Endodermal cell (in vitro differentiated cells): ENCODE data around the gene GPS1. TPM values are rescaled to one million over a fixed set of nuclear protein-coding genes. Genes with fewer than 3 reads are reported as not detected.

ENCODE experiments used
- DNase-seq: peaks from one replicate; pipeline ENCODE4 v3.0.0-alpha.2; 2017
- H3K27ac ChIP-seq: 2 replicates; pipeline ENCODE4 v1.5.1; 2013; ENCODE audit warnings: mild to moderate bottlenecking, low read depth, low read length, moderate library complexity
- H3K27me3 ChIP-seq: 2 replicates; pipeline ENCODE4 v1.6.1; 2013; ENCODE audit warnings: mild to moderate bottlenecking, low read length, moderate library complexity; ENCODE audit not compliant: insufficient read depth, control insufficient read depth, poor library complexity, severe bottlenecking
- H3K36me3 ChIP-seq: 2 replicates; pipeline ENCODE4 v1.7.0; 2013; ENCODE audit warnings: mild to moderate bottlenecking, low read length, moderate library complexity; ENCODE audit not compliant: control insufficient read depth, insufficient read depth
- H3K4me1 ChIP-seq: one replicate; pipeline ENCODE4 v1.7.0; 2013; ENCODE audit warnings: low read length; ENCODE audit not compliant: control insufficient read depth, insufficient read depth
- H3K4me3 ChIP-seq: 2 replicates; pipeline ENCODE4 v1.5.1; 2013; ENCODE audit warnings: mild to moderate bottlenecking, low read length, moderate library complexity
- H3K9ac ChIP-seq: 2 replicates; pipeline ENCODE4 v1.6.1; 2013; ENCODE audit warnings: mild to moderate bottlenecking, low read length, moderate library complexity; ENCODE audit not compliant: poor library complexity, severe bottlenecking; ENCODE audit errors: extremely low read depth
- H3K9me3 ChIP-seq: 2 replicates; pipeline ENCODE4 v1.6.1; 2013; ENCODE audit warnings: mild to moderate bottlenecking, low read length, moderate library complexity; ENCODE audit not compliant: control insufficient read depth
- H3K27ac Mint-ChIP-seq: 2 replicates; pipeline ENCODE4 v1.8.0; 2020; ENCODE audit warnings: mixed read lengths
- H3K27me3 Mint-ChIP-seq: 2 replicates; pipeline ENCODE4 v1.8.0; 2021; ENCODE audit warnings: mild to moderate bottlenecking, mixed read lengths; ENCODE audit not compliant: insufficient read depth
- H3K36me3 Mint-ChIP-seq: 2 replicates; pipeline ENCODE4 v1.8.0; 2020; ENCODE audit warnings: low read depth, mixed read lengths
- H3K4me1 Mint-ChIP-seq: 2 replicates; pipeline ENCODE4 v1.8.0; 2020; ENCODE audit warnings: mixed read lengths
- H3K4me3 Mint-ChIP-seq: 2 replicates; pipeline ENCODE4 v1.8.0; 2020; ENCODE audit warnings: mild to moderate bottlenecking, moderate library complexity, mixed read lengths
- H3K9me3 Mint-ChIP-seq: 2 replicates; pipeline ENCODE4 v1.8.0; 2020; ENCODE audit warnings: mild to moderate bottlenecking, mixed read lengths
- CTCF ChIP-seq: fragments of 200-600 bp; sonication (generic); conservative IDR thresholded peaks from 2 replicates; pipeline ENCODE4 v1.5.0; 2021; ENCODE audit warnings: antibody characterized with exemption, mild to moderate bottlenecking
- WGBS, 2 experiments: methylation state at CpG; one replicate each; pipeline versions ENCODE4 v1.1.5 to v1.1.7; 2013; ENCODE audit warnings: missing lambda C conversion rate in 2 of 2, mixed read lengths in 1 of 2; ENCODE audit not compliant: insufficient coverage in 1 of 2, insufficient read length in 1 of 2; 5-methylcytosine and 5-hydroxymethylcytosine counted together
- total RNA-seq, 2 donors: library from RNA; stranded (reverse); fragmentation: NEBNext Ultra II Directional in 1 of 2; extraction: Animal tissue kit (Norgen Biotek cat#: 25700) in 1 of 2; gene quantifications; 2 replicates in 1 of 2; 3 replicates in 1 of 2; pipeline ENCODE4 v1.2.1, GENCODE V29; 2021

GPS1 gene
- total RNA-seq, 2 donors from 2014 or later, result 152 to 153 TPM

GRCh38 chr17:82050761-82051641 lies 697 bp upstream of the GPS1 start:
- H3K27me3 ChIP-seq, result no peaks in the 10 kb centered on the region
- WGBS, 2 experiments, result 21 to 38% methylated on average over 19 to 79 of the region's 79 CpGs
- TF ChIP-seq CTCF, result no peak

GRCh38 chr17:82052638-82053059 lies 951 bp downstream of the GPS1 start:
- Mint-ChIP-seq H3K4me3 (peak overlapping the region; percentile 78), H3K4me1 (peaks cover 4% of the 10 kb centered on the region), H3K9me3 (no peaks in the 10 kb centered on the region), H3K27me3 (no peaks in the 10 kb centered on the region), H3K36me3 (peaks cover 9% of the 10 kb centered on the region), H3K27ac (no peak overlapping the region)
- H3K36me3 ChIP-seq, result peaks cover 46% of the 10 kb centered on the region
- no peak for DNase-seq
- peak overlapping the region; percentile 89 for H3K4me3 ChIP-seq
- H3K27me3 ChIP-seq, result no peaks in the 10 kb centered on the region
- no peak for TF ChIP-seq CTCF
- H3K27ac ChIP-seq, result no peak overlapping the region
- peak overlapping the region; percentile 71 for H3K9ac ChIP-seq
- WGBS, 2 experiments, result 24 to 37% methylated on average over 14 to 19 of the region's 19 CpGs
- H3K9me3 ChIP-seq, result no peaks in the 10 kb centered on the region
- H3K4me1 ChIP-seq, result no peaks in the 10 kb centered on the region

More at GRCh38 chr17:82050761-82051641, 697 bp upstream of the GPS1 start:
- H3K36me3 ChIP-seq, result peaks cover 51% of the 10 kb centered on the region
- Mint-ChIP-seq H3K9me3 (no peaks in the 10 kb centered on the region), H3K4me3 (peak overlapping the region; percentile 78), H3K36me3 (peaks cover 16% of the 10 kb centered on the region), H3K27me3 (no peaks in the 10 kb centered on the region), H3K4me1 (peaks cover 4% of the 10 kb centered on the region), H3K27ac (no peak overlapping the region)
- peak; percentile 73 for DNase-seq
- no peaks in the 10 kb centered on the region for H3K4me1 ChIP-seq
- peak overlapping the region; percentile 82 for H3K4me3 ChIP-seq
- H3K27ac ChIP-seq, result no peak overlapping the region
- peak overlapping the region; percentile 44 for H3K9ac ChIP-seq
- no peaks in the 10 kb centered on the region for H3K9me3 ChIP-seq

GRCh38 chr17:82053130-82053529 lies 1.4 kb downstream of the GPS1 start:
- Mint-ChIP-seq H3K27ac (no peak overlapping the region), H3K9me3 (no peaks in the 10 kb centered on the region), H3K4me3 (peak overlapping the region; percentile 78), H3K36me3 (peaks cover 11% of the 10 kb centered on the region), H3K4me1 (peaks cover 4% of the 10 kb centered on the region), H3K27me3 (no peaks in the 10 kb centered on the region)
- H3K4me1 ChIP-seq, result no peaks in the 10 kb centered on the region
- H3K4me3 ChIP-seq, result peak overlapping the region; percentile 89
- H3K27ac ChIP-seq, result no peak overlapping the region
- WGBS, 2 experiments, result 89 to 92% methylated on average over 13 to 19 of the region's 19 CpGs
- H3K9ac ChIP-seq, result peak overlapping the region; percentile 71
- H3K27me3 ChIP-seq, result no peaks in the 10 kb centered on the region
- DNase-seq, result no peak
- H3K36me3 ChIP-seq, result peaks cover 47% of the 10 kb centered on the region
- no peak for TF ChIP-seq CTCF
- no peaks in the 10 kb centered on the region for H3K9me3 ChIP-seq
